HG03159 (cell line): ENCODE data around the gene SLC26A6.

Source experiments
- ATAC-seq: cut with Tn5 transposase; IDR thresholded peaks from one replicate; pipeline ENCODE4 v1.9.1; 2021; ENCODE audit warnings: mild to moderate bottlenecking, moderate library complexity; ENCODE audit not compliant: unreplicated experiment

The SLC26A6 gene

GRCh38 chr3:48600711-48601621 lies 34.3 kb downstream of the SLC26A6 start:
- ATAC-seq, result no peak

- no peak for ATAC-seq
Measured at GRCh38 chr3:48599509-48600285, 35.6 kb downstream of the SLC26A6 start.

GRCh38 chr3:48599077-48599501 lies 36.2 kb downstream of the SLC26A6 start:
- ATAC-seq, result no peak

- ATAC-seq, result no peak
Measured at GRCh38 chr3:48598323-48599076, 36.8 kb downstream of the SLC26A6 start.

- ATAC-seq, result no peak
Measured at GRCh38 chr3:48597408-48597800, 37.9 kb downstream of the SLC26A6 start.

GRCh38 chr3:48596676-48597407 lies 38.4 kb downstream of the SLC26A6 start:
- no peak for ATAC-seq

GRCh38 chr3:48596157-48596556 lies 39.1 kb downstream of the SLC26A6 start:
- no peak for ATAC-seq

GRCh38 chr3:48595526-48596121 lies 39.6 kb downstream of the SLC26A6 start:
- no peak for ATAC-seq

GRCh38 chr3:48595075-48595525 lies 40.2 kb downstream of the SLC26A6 start, which contains the start of gene COL7A1:
COL7A1 (minus strand) TSS chr3:48595329; CDS start chr3:48595159, 170 bp downstream.
- no peak for ATAC-seq

GRCh38 chr3:48594417-48595049 lies 40.7 kb downstream of the SLC26A6 start:
- ATAC-seq, result no peak

- no peak for ATAC-seq
Measured at GRCh38 chr3:48593337-48593736, 41.9 kb downstream of the SLC26A6 start.

- ATAC-seq, result no peak
Measured at GRCh38 chr3:48592519-48593087, 42.7 kb downstream of the SLC26A6 start.

- ATAC-seq, result no peak
Measured at GRCh38 chr3:48591886-48592518, 43.3 kb downstream of the SLC26A6 start.

- no peak for ATAC-seq
Measured at GRCh38 chr3:48591436-48591835, 43.8 kb downstream of the SLC26A6 start.

- ATAC-seq, result no peak
Measured at GRCh38 chr3:48588230-48588629, 47.0 kb downstream of the SLC26A6 start.

- ATAC-seq, result no peak
Measured at GRCh38 chr3:48587686-48588085, 47.6 kb downstream of the SLC26A6 start.

GRCh38 chr3:48585411-48585810 lies 49.9 kb downstream of the SLC26A6 start:
- ATAC-seq, result no peak

GRCh38 chr3:48584836-48585235 lies 50.4 kb downstream of the SLC26A6 start:
- no peak for ATAC-seq
